Measurements from ENCODE around the gene APOL1. TPM values are rescaled to one million over a fixed set of nuclear protein-coding genes. Genes with fewer than 3 reads are reported as not detected.

Gene APOL1
- total and polyA plus RNA-seq, 2 of the 13 experiments (the other 11 are each of a cell fraction or from before 2014, with no cell fraction given): 20.3 to 75.0 TPM

DNA sequence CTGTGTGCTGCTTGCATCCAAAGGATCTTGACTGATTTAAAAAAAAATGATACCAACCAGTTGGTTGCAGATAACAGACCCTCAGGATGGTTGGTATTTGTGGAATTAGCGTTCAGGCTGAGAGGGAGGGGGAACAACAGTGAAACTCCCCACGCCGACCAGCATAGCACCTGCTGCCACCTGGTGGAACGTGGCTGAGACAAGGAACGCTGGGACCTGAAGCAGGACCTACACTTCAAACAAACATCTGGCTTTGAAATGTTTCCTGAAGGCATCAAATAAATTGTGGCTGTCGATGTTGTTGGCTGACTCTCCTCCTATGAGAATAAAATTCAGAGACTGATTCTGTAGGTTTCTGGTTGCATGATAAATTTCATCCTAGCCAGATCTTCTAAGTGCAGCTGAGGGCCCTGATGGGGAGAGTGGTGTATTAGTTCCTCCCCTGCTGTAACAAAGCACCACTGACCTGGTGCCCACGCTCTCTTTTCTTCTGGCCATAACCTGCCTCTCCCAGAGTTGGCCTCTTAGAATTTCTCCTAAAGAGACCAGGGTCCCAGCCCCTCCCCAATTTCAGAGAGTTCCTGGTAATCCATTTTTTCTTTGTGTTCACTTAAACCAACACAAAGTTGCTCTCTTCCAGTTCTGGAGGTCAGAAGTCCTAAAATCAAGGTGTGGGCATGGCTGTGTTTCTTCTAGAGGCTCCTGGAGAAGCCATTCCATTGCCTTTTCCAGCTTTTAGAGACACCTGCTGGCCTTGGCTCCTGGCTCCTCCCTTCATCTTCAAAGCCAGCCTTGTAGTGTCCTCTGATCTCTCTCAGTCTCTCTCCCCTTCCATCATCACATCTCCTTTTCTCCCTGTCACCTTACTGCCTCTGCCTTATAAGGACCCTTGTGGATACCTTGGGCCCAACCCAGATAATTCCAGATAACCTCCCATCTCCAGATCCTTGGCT is 30.9 kb upstream of the APOL1 start (continued):
- TF ChIP-seq, protein P1, sequence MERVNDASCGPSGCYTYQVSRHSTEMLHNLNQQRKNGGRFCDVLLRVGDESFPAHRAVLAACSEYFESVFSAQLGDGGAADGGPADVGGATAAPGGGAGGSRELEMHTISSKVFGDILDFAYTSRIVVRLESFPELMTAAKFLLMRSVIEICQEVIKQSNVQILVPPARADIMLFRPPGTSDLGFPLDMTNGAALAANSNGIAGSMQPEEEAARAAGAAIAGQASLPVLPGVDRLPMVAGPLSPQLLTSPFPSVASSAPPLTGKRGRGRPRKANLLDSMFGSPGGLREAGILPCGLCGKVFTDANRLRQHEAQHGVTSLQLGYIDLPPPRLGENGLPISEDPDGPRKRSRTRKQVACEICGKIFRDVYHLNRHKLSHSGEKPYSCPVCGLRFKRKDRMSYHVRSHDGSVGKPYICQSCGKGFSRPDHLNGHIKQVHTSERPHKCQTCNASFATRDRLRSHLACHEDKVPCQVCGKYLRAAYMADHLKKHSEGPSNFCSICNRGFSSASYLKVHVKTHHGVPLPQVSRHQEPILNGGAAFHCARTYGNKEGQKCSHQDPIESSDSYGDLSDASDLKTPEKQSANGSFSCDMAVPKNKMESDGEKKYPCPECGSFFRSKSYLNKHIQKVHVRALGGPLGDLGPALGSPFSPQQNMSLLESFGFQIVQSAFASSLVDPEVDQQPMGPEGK (CRISPR knock-in tag; IDR thresholded peaks at IDR 0.05): peak; percentile 99
- TF ChIP-seq ZFYVE20 (CRISPR knock-in tag; IDR thresholded peaks at IDR 0.05; ENCODE audit: borderline replicate concordance, low read depth) (no peak), MYNN (CRISPR knock-in tag; IDR thresholded peaks at IDR 0.05; ENCODE audit: low read depth) (no peak), FOXO1 (CRISPR knock-in tag; IDR thresholded peaks at IDR 0.05) (no peak), ZNF841 (CRISPR knock-in tag; IDR thresholded peaks at IDR 0.05; ENCODE audit: borderline replicate concordance) (no peak), SOX6 (IDR thresholded peaks at IDR 0.05) (no peak), SOX6 (CRISPR knock-in tag; IDR thresholded peaks at IDR 0.05) (0 out of 2 replicates have a peak, but pooled peaks have one; percentile 14), ZNF251 (CRISPR knock-in tag; IDR thresholded peaks at IDR 0.05) (no peak), CREM (IDR thresholded peaks at IDR 0.05) (no peak), CREM (CRISPR knock-in tag; IDR thresholded peaks at IDR 0.05) (no peak), JUN (CRISPR knock-in tag; IDR thresholded peaks at IDR 0.05) (no peak), RAD21 (CRISPR knock-in tag; IDR thresholded peaks at IDR 0.05) (peak; percentile 46), ZFP36L2 (CRISPR knock-in tag; IDR thresholded peaks at IDR 0.05) (no peak), STAG1 (CRISPR knock-in tag; IDR thresholded peaks at IDR 0.05) (peak; percentile 74), ERF (CRISPR knock-in tag; IDR thresholded peaks at IDR 0.05) (0 out of 2 replicates have a peak, but pooled peaks have one; percentile 13), ELF1 (CRISPR knock-in tag; IDR thresholded peaks at IDR 0.05) (no peak)
- TF ChIP-seq, protein P2, sequence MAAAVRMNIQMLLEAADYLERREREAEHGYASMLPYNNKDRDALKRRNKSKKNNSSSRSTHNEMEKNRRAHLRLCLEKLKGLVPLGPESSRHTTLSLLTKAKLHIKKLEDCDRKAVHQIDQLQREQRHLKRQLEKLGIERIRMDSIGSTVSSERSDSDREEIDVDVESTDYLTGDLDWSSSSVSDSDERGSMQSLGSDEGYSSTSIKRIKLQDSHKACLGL (CRISPR knock-in tag; IDR thresholded peaks at IDR 0.05): no peak
- TF ChIP-seq, protein P3, sequence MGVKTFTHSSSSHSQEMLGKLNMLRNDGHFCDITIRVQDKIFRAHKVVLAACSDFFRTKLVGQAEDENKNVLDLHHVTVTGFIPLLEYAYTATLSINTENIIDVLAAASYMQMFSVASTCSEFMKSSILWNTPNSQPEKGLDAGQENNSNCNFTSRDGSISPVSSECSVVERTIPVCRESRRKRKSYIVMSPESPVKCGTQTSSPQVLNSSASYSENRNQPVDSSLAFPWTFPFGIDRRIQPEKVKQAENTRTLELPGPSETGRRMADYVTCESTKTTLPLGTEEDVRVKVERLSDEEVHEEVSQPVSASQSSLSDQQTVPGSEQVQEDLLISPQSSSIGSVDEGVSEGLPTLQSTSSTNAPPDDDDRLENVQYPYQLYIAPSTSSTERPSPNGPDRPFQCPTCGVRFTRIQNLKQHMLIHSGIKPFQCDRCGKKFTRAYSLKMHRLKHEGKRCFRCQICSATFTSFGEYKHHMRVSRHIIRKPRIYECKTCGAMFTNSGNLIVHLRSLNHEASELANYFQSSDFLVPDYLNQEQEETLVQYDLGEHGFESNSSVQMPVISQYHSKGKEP (CRISPR knock-in tag; IDR thresholded peaks at IDR 0.05): no peak
- TF ChIP-seq, protein P4, sequence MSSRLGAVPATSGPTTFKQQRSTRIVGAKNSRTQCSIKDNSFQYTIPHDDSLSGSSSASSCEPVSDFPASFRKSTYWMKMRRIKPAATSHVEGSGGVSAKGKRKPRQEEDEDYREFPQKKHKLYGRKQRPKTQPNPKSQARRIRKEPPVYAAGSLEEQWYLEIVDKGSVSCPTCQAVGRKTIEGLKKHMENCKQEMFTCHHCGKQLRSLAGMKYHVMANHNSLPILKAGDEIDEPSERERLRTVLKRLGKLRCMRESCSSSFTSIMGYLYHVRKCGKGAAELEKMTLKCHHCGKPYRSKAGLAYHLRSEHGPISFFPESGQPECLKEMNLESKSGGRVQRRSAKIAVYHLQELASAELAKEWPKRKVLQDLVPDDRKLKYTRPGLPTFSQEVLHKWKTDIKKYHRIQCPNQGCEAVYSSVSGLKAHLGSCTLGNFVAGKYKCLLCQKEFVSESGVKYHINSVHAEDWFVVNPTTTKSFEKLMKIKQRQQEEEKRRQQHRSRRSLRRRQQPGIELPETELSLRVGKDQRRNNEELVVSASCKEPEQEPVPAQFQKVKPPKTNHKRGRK (CRISPR knock-in tag; IDR thresholded peaks at IDR 0.05): no peak
- TF ChIP-seq, protein P5, sequence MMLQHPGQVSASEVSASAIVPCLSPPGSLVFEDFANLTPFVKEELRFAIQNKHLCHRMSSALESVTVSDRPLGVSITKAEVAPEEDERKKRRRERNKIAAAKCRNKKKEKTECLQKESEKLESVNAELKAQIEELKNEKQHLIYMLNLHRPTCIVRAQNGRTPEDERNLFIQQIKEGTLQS (CRISPR knock-in tag; IDR thresholded peaks at IDR 0.05): no peak
- TF ChIP-seq, protein P6, sequence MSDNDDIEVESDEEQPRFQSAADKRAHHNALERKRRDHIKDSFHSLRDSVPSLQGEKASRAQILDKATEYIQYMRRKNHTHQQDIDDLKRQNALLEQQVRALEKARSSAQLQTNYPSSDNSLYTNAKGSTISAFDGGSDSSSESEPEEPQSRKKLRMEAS (IDR thresholded peaks at IDR 0.05): no peak
- TF ChIP-seq, protein P7, sequence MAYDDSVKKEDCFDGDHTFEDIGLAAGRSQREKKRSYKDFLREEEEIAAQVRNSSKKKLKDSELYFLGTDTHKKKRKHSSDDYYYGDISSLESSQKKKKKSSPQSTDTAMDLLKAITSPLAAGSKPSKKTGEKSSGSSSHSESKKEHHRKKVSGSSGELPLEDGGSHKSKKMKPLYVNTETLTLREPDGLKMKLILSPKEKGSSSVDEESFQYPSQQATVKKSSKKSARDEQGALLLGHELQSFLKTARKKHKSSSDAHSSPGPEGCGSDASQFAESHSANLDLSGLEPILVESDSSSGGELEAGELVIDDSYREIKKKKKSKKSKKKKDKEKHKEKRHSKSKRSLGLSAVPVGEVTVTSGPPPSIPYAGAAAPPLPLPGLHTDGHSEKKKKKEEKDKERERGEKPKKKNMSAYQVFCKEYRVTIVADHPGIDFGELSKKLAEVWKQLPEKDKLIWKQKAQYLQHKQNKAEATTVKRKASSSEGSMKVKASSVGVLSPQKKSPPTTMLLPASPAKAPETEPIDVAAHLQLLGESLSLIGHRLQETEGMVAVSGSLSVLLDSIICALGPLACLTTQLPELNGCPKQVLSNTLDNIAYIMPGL (CRISPR knock-in tag; IDR thresholded peaks at IDR 0.05; ENCODE audit: borderline replicate concordance in 1 of 2, low read depth in 1 of 2): peak in 1 of 2 experiments; percentile 48; a peak in 1 of 4 replicates
